Measurements from ENCODE around the gene KRTAP1-5.
A peak's percentile ranks its signal among the peaks of the same experiment; 100 is the strongest.
"Not testable (repeated sequence)": the region's sequence is repeated elsewhere in the genome, so short reads cannot be mapped to it uniquely, and the experiment has no call there.

The KRTAP1-5 gene

GRCh38 chr17:41002814-41003213 lies 24.2 kb downstream of the KRTAP1-5 start:
- DNase-seq = no peak

GRCh38 chr17:41001795-41002194 lies 25.2 kb downstream of the KRTAP1-5 start:
- no peak for DNase-seq

GRCh38 chr17:40999563-40999962 lies 27.4 kb downstream of the KRTAP1-5 start, which contains the start of gene KRTAP3-2:
KRTAP3-2 (minus strand) TSS chr17:40999906; CDS start chr17:40999853, 53 bp downstream.
- not testable (repeated sequence) for DNase-seq

GRCh38 chr17:40997361-40997760 lies 29.6 kb downstream of the KRTAP1-5 start:
- DNase-seq = no peak

- DNase-seq = no peak
These were observed 30.2 kb downstream of the KRTAP1-5 start for GRCh38 chr17:40996829-40997228.

GRCh38 chr17:40995116-40995515 lies 31.9 kb downstream of the KRTAP1-5 start:
- DNase-seq = no peak

GRCh38 chr17:40993839-40994238 lies 33.2 kb downstream of the KRTAP1-5 start, which contains the start of gene KRTAP3-3:
KRTAP3-3 (minus strand) TSS chr17:40994164; CDS start chr17:40994097, 67 bp downstream.
- DNase-seq = peak; percentile 74

GRCh38 chr17:40993084-40993483 lies 33.9 kb downstream of the KRTAP1-5 start:
- no peak for DNase-seq

- DNase-seq = peak; percentile 16
These were observed 34.3 kb downstream of the KRTAP1-5 start for GRCh38 chr17:40992666-40993065.

- DNase-seq = no peak
These were observed 40.1 kb downstream of the KRTAP1-5 start for GRCh38 chr17:40986920-40987319.

- DNase-seq = no peak
These were observed 42.8 kb downstream of the KRTAP1-5 start, which contains the start of gene KRT40 for GRCh38 chr17:40984226-40984625. KRT40 (minus strand) TSS chr17:40984326; CDS start chr17:40984273, 53 bp downstream.

GRCh38 chr17:40981115-40981514 lies 45.9 kb downstream of the KRTAP1-5 start:
- DNase-seq = no peak

- DNase-seq = no peak
These were observed 46.4 kb downstream of the KRTAP1-5 start for GRCh38 chr17:40980596-40980995.

- no peak for DNase-seq
These were observed 46.9 kb downstream of the KRTAP1-5 start for GRCh38 chr17:40980117-40980516.

GRCh38 chr17:40978575-40979151 lies 48.3 kb downstream of the KRTAP1-5 start:
- DNase-seq = no peak
